Mononuclear cell (primary cell): ENCODE measurements around the gene CPED1. TPM values are rescaled to one million over a fixed set of nuclear protein-coding genes. Genes with fewer than 3 reads are reported as not detected.
"Not testable (repeated sequence)": the region's sequence is repeated elsewhere in the genome, so short reads cannot be mapped to it uniquely, and the experiment has no call there.

ENCODE experiments used
- H3K27me3 ChIP-seq: 2 replicates; pipeline ENCODE4 v1.6.0; 2011; ENCODE audit warnings: low read length, control low read depth; ENCODE audit not compliant: insufficient read depth
- H3K4me1 ChIP-seq: 2 replicates; pipeline ENCODE4 v1.5.1; 2011; ENCODE audit warnings: mild to moderate bottlenecking, low read length, control low read depth; ENCODE audit not compliant: insufficient read depth
- H3K4me3 ChIP-seq: 2 replicates; pipeline ENCODE4 v1.5.1; 2011; ENCODE audit warnings: mild to moderate bottlenecking, low read length, moderate library complexity
- H3K9me3 ChIP-seq: 2 replicates; pipeline ENCODE4 v1.5.1; 2011; ENCODE audit warnings: low read depth, mild to moderate bottlenecking, control low read depth, low read length
- total RNA-seq: library from RNA; depleted of rRNA; stranded (reverse); fragments of >200 nt; gene quantifications from one replicate; pipeline ENCODE4 v1.2.3, GENCODE V29; 2012

CPED1 gene
- total RNA-seq, 1 donor = 4.6 TPM

GRCh38 chr7:120997882-120998474, 9.5 kb downstream of the CPED1 start:
- H3K9me3 ChIP-seq = no peaks in the 10 kb centered on the region
- peaks cover 49% of the 10 kb centered on the region for H3K4me1 ChIP-seq
- H3K4me3 ChIP-seq = no peak overlapping the region
- H3K27me3 ChIP-seq = peaks cover 1% of the 10 kb centered on the region

GRCh38 chr7:120998520-120998919, 10.0 kb downstream of the CPED1 start:
- peaks cover 49% of the 10 kb centered on the region for H3K4me1 ChIP-seq
- no peaks in the 10 kb centered on the region for H3K9me3 ChIP-seq
- H3K4me3 ChIP-seq = no peak overlapping the region
- no peaks in the 10 kb centered on the region for H3K27me3 ChIP-seq

GRCh38 chr7:120998996-120999565, 10.6 kb downstream of the CPED1 start:
- Histone ChIP-seq H3K9me3 (no peaks in the 10 kb centered on the region), H3K27me3 (no peaks in the 10 kb centered on the region), H3K4me3 (no peak overlapping the region), H3K4me1 (peaks cover 44% of the 10 kb centered on the region)

GRCh38 chr7:121000081-121000983, 11.8 kb downstream of the CPED1 start:
- H3K27me3 ChIP-seq = no peaks in the 10 kb centered on the region
- peaks cover 35% of the 10 kb centered on the region for H3K4me1 ChIP-seq
- H3K4me3 ChIP-seq = no peak overlapping the region
- no peaks in the 10 kb centered on the region for H3K9me3 ChIP-seq

GRCh38 chr7:121001234-121001906, 12.9 kb downstream of the CPED1 start:
- H3K4me1 ChIP-seq = peaks cover 26% of the 10 kb centered on the region
- H3K27me3 ChIP-seq = no peaks in the 10 kb centered on the region
- no peak overlapping the region for H3K4me3 ChIP-seq
- no peaks in the 10 kb centered on the region for H3K9me3 ChIP-seq

GRCh38 chr7:121002048-121002756, 13.7 kb downstream of the CPED1 start:
- H3K27me3 ChIP-seq = no peaks in the 10 kb centered on the region
- no peaks in the 10 kb centered on the region for H3K9me3 ChIP-seq
- peaks cover 25% of the 10 kb centered on the region for H3K4me1 ChIP-seq
- no peak overlapping the region for H3K4me3 ChIP-seq

- Histone ChIP-seq H3K9me3 (no peaks in the 10 kb centered on the region), H3K4me1 (peaks cover 20% of the 10 kb centered on the region), H3K27me3 (no peaks in the 10 kb centered on the region), H3K4me3 (no peak overlapping the region)
Observed at GRCh38 chr7:121002757-121003200, 14.3 kb downstream of the CPED1 start.

- H3K4me1 ChIP-seq = peaks cover 7% of the 10 kb centered on the region
- H3K4me3 ChIP-seq = no peak overlapping the region
- H3K9me3 ChIP-seq = no peaks in the 10 kb centered on the region
- H3K27me3 ChIP-seq = no peaks in the 10 kb centered on the region
Observed at GRCh38 chr7:121003986-121004685, 15.6 kb downstream of the CPED1 start.

GRCh38 chr7:121005058-121005457, 16.5 kb downstream of the CPED1 start:
- H3K27me3 ChIP-seq, H3K4me1 ChIP-seq, H3K4me3 ChIP-seq, H3K9me3 ChIP-seq: not testable (repeated sequence)

GRCh38 chr7:121005996-121006584, 17.6 kb downstream of the CPED1 start:
- H3K4me1 ChIP-seq = peaks cover 7% of the 10 kb centered on the region
- H3K9me3 ChIP-seq = no peaks in the 10 kb centered on the region
- no peak overlapping the region for H3K4me3 ChIP-seq
- H3K27me3 ChIP-seq = no peaks in the 10 kb centered on the region

- Histone ChIP-seq H3K4me1 (peaks cover 7% of the 10 kb centered on the region), H3K9me3 (no peaks in the 10 kb centered on the region), H3K4me3 (no peak overlapping the region), H3K27me3 (no peaks in the 10 kb centered on the region)
Observed at GRCh38 chr7:121006711-121007315, 18.3 kb downstream of the CPED1 start.

GRCh38 chr7:121008816-121009215, 20.3 kb downstream of the CPED1 start:
- no peak overlapping the region for H3K4me3 ChIP-seq

GRCh38 chr7:121011401-121011800, 22.9 kb downstream of the CPED1 start:
- Histone ChIP-seq H3K9me3 (no peaks in the 10 kb centered on the region), H3K4me3 (no peak overlapping the region), H3K4me1 (peaks cover 7% of the 10 kb centered on the region), H3K27me3 (no peaks in the 10 kb centered on the region)

More at GRCh38 chr7:121008816-121009215, 20.3 kb downstream of the CPED1 start:
- Histone ChIP-seq H3K4me1 (peaks cover 7% of the 10 kb centered on the region), H3K27me3 (no peaks in the 10 kb centered on the region), H3K9me3 (no peaks in the 10 kb centered on the region)
